Left lung (tissue), 10 donors: ENCODE measurements around the gene CD164L2. TPM values are rescaled to one million over a fixed set of nuclear protein-coding genes. Genes with fewer than 3 reads are reported as not detected.

Experiments
- ATAC-seq: fragments of 200-7000 bp; cut with Tn5 transposase; one replicate; pipeline ENCODE4 v1.9.1; 2020; ENCODE audit warnings: moderate library complexity
- DNase-seq, 4 donors: peaks; one replicate each; pipeline ENCODE4 v3.0.0-alpha.2; 2013 to 2020
- H3K27ac ChIP-seq, 2 donors: fragments of 200-600 bp; sonication (generic) in 1 of 2; one replicate each; pipeline versions ENCODE4 v1.5.0 to v1.8.0; 2020 to 2021
- H3K27me3 ChIP-seq, 2 donors: fragments of 200-600 bp; sonication (generic) in 1 of 2; one replicate each; pipeline versions ENCODE4 v1.5.0 to v1.8.0; 2020 to 2021
- H3K36me3 ChIP-seq, 2 donors: fragments of 200-600 bp; sonication (generic) in 1 of 2; one replicate each; pipeline versions ENCODE4 v1.5.0 to v1.8.0; 2020 to 2021
- H3K4me1 ChIP-seq, 2 donors: fragments of 200-600 bp; one replicate each; pipeline ENCODE4 v1.8.0; 2021
- H3K4me3 ChIP-seq, 2 donors: fragments of 200-600 bp; sonication (generic) in 1 of 2; one replicate each; pipeline versions ENCODE4 v1.5.0 to v1.8.0; 2020 to 2021; ENCODE audit warnings: mild to moderate bottlenecking in 1 of 2
- H3K9me3 ChIP-seq, 2 donors: fragments of 200-600 bp; sonication (generic) in 1 of 2; one replicate each; pipeline versions ENCODE4 v1.5.0 to v1.8.0; 2020 to 2021
- CTCF ChIP-seq, 2 donors: fragments of 200-600 bp; sonication (generic) in 1 of 2; IDR thresholded peaks; one replicate each; pipeline versions ENCODE4 v1.5.0 to v1.8.0; 2021; ENCODE audit warnings: antibody characterized with exemption in 2 of 2
- intact Hi-C, 2 donors: fragments of 100-400 bp; cut with DNase I; formaldehyde crosslinking; loops; one replicate each; pipeline versions ENCODE4 v1.11.2 to v1.14.2; 2022
- polyA plus RNA-seq, 6 donors: library from polyadenylated mRNA; unstranded; fragments of 120-200 nt; gene quantifications; one replicate each; pipeline ENCODE4 v1.2.1, GENCODE V29; 2013; ENCODE audit not compliant: insufficient read length in 6 of 6
- total RNA-seq, 2 donors: library from RNA; stranded (reverse); fragmentation: NEBNext Ultra II Directional; extraction: Animal tissue kit (Norgen Biotek cat#: 25700); gene quantifications; one replicate each; pipeline ENCODE4 v1.2.1, GENCODE V29; 2021
- donor health status: DM: no; HTN: yes; CAD: no.
- donor health status: DM: no; HTN: no; CAD: no.

Gene CD164L2
- total and polyA plus RNA-seq, 8 donors: 0.33 to 5.9 (median 1.7) TPM

- H3K4me3 ChIP-seq: no peak overlapping the region
- no peak for ATAC-seq
- peaks cover 3 to 26% of the 10 kb centered on the region in 2 donors for H3K4me1 ChIP-seq
- no peaks in the 10 kb centered on the region for H3K9me3 ChIP-seq
- no peak for DNase-seq
- no peak overlapping the region for H3K27ac ChIP-seq
- no peak for TF ChIP-seq CTCF (IDR thresholded peaks at IDR 0.05)
- H3K36me3 ChIP-seq: no peaks in the 10 kb centered on the region
- peaks cover 0 to 10% of the 10 kb centered on the region in 2 donors for H3K27me3 ChIP-seq
- intact Hi-C loops: loop anchor here in 1 of 2 donors (10.0 kb wide), 1 partner anchor 279 kb away; no protein-coding TSS in a partner anchor
Observed at GRCh38 chr1:27383661-27384060, 528 bp upstream of the CD164L2 start.

GRCh38 chr1:27381969-27382762 lies 967 bp downstream of the CD164L2 start:
- no peaks in the 10 kb centered on the region for H3K9me3 ChIP-seq
- no peaks in the 10 kb centered on the region for H3K36me3 ChIP-seq
- intact Hi-C loops: loop anchor here in 1 of 2 donors (10.0 kb wide), 1 partner anchor 277 kb away; no protein-coding TSS in a partner anchor
- ATAC-seq: no peak
- H3K27ac ChIP-seq: no peak overlapping the region
- no peak for DNase-seq
- no peak for TF ChIP-seq CTCF (IDR thresholded peaks at IDR 0.05)
- H3K27me3 ChIP-seq: peaks cover 0 to 10% of the 10 kb centered on the region in 2 donors
- peaks cover 3 to 26% of the 10 kb centered on the region in 2 donors for H3K4me1 ChIP-seq
- H3K4me3 ChIP-seq: no peak overlapping the region

- ATAC-seq (peak; percentile 51), DNase-seq (no peak)
- peaks cover 0 to 10% of the 10 kb centered on the region in 2 donors for H3K27me3 ChIP-seq
- H3K4me1 ChIP-seq: peaks cover 3 to 26% of the 10 kb centered on the region in 2 donors
- H3K4me3 ChIP-seq: no peak overlapping the region
- no peaks in the 10 kb centered on the region for H3K36me3 ChIP-seq
- H3K9me3 ChIP-seq: no peaks in the 10 kb centered on the region
- H3K27ac ChIP-seq: no peak overlapping the region
- TF ChIP-seq CTCF (IDR thresholded peaks at IDR 0.05): no peak
- intact Hi-C loops: loop anchor here in 1 of 2 donors (10.0 kb wide), 1 partner anchor 276 kb away; no protein-coding TSS in a partner anchor
Observed at GRCh38 chr1:27380766-27381733, 2.1 kb downstream of the CD164L2 start.

GRCh38 chr1:27380224-27380623 lies 2.9 kb downstream of the CD164L2 start:
- TF ChIP-seq CTCF (IDR thresholded peaks at IDR 0.05): no peak
- DNase-seq: no peak
- H3K9me3 ChIP-seq: no peaks in the 10 kb centered on the region
- peaks cover 3 to 30% of the 10 kb centered on the region in 2 donors for H3K4me1 ChIP-seq
- H3K4me3 ChIP-seq: no peak overlapping the region
- H3K36me3 ChIP-seq: no peaks in the 10 kb centered on the region
- H3K27me3 ChIP-seq: peaks cover 0 to 10% of the 10 kb centered on the region in 2 donors
- no peak overlapping the region for H3K27ac ChIP-seq
- intact Hi-C loops: loop anchor here in 1 of 2 donors (10.0 kb wide), 1 partner anchor 275 kb away; no protein-coding TSS in a partner anchor
- no peak for ATAC-seq
